COLO668 (cell line): ENCODE data around the gene ADRA2B.
A peak's percentile ranks its signal among the peaks of the same experiment; 100 is the strongest.
"Not testable (repeated sequence)": the region's sequence is repeated elsewhere in the genome, so short reads cannot be mapped to it uniquely, and the experiment has no call there.

Source experiments
- DNase-seq: peaks from one replicate; lab custom pipeline; 2025; ENCODE audit not compliant: unreplicated experiment; lab: John Stamatoyannopoulos, UW

ADRA2B gene

DNA sequence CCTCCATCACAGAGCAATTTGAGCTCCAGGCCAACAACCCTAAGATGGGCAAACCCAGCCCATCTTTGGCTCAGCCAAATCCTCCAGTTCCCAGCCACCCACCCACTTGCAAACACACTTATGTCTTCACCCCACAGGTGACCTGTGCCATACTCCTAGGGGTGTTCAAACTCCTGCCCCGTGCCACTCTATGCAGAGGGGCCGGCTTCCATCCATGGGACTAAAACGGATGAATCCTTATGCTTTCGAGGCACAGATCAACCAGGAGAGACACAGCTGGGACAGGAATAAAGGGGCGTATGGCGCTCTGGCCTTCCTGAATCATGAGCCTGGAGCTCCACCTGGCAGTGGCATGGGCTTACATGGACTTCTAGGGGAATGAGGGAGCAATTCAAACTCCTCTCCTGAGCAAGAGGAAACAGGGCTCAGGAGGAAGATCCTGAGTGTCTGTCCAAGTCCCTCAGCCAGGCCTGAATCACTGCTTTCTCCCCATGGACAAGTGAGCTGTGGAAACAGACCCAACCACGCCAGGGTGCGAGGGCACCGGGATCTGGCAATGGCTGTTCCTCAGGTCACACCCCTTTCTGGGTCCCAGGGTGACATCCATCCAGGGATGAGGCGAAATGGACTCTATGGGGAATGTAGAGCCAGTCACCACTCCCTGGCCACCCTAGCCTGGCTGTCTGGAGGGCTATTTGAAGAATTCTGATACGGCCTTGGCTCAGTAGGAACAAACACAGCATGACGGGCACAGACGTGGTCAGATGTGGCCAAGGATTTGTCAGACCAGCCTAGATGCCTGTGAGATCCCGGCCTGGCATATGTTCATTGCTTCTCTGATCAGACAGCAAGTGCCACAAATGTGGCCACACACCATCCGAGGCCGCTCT, 45.0 kb downstream of the ADRA2B start:
- not testable (repeated sequence) for DNase-seq

DNA sequence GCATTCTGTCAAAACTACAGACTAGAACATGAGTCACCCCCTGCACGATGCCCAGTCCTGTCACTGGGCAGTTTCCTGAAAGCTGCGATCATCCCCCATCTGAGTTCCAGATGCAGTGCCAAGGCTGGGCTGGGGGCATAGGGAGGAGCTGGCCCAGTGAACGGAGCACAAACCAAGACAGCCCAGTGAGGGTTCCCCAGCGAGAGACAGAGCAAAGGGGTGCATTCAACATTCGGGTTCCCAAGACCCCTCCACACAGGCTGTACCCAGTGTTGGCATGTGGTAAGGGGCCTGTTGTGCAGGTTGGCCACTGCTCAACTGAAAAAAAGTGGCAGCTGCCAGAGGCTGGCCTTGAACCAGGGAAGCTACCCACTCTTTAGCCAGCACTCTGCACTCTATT, 46.0 kb downstream of the ADRA2B start:
- DNase-seq: not testable (repeated sequence)

DNA sequence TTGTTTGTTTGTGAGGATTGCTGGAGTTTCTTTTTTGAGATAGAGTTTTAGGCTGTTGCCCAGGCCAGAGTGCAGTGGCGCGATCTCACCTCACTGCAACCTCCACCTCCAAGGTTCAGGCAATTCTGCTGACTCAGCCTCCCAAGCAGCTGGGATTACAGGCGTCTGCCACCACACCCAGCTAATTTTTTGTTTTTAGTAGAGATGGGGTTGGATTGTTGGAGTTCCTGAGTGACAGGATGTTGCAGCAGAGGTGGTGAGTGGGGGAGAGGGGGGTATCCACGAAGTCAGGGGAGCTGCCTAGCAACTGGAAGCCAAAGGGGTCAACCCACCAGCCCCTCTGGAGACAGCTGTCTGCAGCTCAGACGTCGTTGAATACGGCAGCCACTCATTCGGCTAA, 46.5 kb downstream of the ADRA2B start:
- DNase-seq: not testable (repeated sequence)

DNA sequence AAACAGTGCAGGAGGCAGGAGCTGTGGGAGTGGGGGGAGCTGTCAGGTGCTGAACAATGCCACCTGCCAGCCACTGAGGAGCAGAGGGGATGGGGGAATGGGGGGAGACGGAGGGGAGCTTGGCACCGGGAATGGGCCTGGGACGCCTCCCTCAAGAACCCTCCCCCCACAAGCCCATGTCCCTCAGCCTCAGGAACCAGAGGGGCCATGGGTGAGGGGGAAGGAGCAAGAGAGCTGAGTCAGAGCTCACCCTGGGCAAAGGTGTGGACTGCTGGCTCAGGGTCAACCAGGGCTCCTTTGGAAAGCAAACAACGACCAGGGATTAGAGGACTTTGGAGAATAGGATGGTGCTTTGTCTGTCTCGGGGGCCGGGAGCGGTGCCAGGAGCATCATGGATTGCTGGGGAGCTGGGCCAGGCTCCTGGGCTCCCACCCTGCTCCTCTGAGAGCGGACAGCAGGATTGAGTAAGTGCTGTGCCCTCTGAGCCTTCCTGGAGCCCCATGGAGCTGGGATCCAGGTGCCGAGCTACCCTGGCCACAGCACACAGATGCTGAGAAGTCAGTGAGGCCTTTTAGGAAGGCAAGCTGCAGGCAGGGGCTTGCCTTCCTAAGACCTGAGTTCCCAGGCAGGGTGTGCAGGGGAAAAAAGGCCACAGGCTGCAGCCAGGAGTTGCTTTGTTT, 48.3 kb downstream of the ADRA2B start:
- DNase-seq: peak; percentile 81

DNA sequence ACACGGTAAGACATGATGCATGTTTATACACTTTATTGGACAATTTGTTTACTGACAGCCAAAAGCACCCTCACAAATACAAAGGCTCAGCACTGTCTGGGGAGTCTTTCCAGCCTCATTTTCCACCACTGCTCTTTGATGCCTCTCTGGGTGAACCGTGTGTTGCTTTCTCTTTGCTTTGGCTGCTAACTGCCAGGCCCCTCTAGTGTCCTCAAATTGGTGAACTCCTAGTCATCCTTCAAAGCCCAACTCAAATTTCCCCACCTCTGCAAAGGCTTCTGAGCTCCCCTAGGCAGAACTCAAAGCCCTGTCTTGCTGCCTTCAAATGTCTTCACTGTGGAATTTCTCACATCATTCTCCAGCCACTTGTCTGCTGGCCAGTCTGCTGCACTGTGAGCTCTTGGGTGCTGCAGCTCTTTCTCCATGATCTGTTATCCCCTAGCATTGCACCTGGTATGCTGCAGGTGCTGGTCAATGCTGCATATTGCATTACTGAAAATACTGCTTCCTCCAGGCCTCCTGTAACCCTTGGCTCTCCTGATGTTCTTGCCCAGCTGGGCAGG, 49.2 kb downstream of the ADRA2B start:
- DNase-seq: not testable (repeated sequence)

DNA sequence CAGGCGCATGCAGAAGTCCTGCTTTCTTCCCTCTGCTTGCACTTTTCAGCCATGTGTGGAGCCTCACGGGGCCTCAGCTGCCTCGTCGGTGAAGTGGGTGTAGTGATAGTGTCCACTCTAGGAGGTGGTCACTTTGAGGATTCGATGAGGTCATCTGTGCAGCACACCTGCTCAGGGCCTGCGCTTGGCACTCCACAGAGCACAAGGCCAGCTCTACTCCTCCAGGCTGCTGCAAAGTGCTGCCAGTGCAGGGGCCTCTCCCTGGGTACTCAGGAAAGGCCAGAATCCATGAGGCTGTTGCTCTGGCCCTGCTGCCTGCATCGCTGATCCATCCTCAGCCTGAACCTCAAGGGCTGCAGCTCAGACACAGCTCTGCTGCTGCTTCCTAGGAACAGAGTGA, 49.9 kb downstream of the ADRA2B start:
- DNase-seq: not testable (repeated sequence)

DNA sequence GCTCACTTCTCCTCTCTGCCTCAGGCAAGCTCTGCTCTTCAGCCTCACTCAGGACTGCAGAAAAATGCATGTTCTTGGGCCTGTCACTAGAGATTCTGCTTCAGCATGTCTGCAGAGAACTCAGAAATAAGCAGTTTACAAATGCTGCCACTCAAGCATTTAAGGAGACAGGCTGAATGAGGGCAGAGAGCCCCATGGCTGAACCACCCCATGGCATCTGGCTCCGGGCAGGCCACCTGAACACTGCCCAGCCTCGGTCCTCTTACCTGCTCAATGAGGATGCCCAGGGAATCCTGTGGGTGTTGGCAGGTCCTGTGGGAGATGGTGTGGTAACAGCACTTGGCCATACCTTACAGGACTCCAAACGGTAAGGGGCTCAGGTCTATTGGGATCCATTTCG, 50.4 kb downstream of the ADRA2B start:
- DNase-seq: not testable (repeated sequence)

DNA sequence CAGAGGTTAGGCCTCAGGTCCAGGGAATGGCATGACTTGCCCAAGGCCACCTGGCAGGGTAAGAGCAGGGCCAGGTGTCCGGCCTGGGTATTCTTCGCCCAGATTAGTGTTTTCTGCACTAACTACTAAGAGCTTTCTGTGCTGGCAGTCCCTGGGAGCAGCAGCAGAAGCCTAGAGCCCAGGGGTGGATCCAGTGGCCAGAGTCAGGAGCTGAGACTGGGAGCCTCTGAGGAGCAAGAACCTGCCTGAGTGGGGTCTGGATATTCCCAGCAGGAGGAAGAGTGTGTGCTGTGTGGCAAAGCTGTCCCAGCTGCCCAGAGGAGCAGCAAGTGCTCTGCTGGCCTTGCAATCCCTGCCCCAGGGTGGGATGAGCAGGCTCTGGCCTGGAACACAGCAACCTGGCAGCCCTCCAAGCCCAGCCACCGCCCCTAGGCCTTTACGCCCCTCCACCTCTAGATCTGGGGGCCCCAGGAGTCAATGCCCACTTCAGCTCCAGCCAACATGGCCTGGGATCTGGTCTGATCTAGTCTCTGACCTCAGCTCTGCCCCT, 50.9 kb downstream of the ADRA2B start:
- no peak for DNase-seq

DNA sequence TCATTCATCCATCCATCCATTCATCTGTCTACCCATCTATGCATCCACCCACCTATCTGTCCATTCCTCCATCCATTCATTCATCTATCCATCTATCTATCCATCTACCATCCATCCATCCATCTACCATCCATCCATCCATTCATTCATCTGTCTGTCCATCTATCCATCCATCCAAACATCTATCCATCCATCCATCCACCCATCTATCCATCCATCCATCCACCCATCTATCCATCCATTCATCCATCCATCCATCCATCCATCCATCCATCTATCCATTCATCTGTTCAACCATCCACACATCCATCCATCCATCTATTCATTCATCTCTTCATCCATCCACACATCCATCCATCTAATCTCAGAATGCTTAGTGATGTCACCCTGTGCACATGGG, 51.6 kb downstream of the ADRA2B start:
- DNase-seq: not testable (repeated sequence)

DNA sequence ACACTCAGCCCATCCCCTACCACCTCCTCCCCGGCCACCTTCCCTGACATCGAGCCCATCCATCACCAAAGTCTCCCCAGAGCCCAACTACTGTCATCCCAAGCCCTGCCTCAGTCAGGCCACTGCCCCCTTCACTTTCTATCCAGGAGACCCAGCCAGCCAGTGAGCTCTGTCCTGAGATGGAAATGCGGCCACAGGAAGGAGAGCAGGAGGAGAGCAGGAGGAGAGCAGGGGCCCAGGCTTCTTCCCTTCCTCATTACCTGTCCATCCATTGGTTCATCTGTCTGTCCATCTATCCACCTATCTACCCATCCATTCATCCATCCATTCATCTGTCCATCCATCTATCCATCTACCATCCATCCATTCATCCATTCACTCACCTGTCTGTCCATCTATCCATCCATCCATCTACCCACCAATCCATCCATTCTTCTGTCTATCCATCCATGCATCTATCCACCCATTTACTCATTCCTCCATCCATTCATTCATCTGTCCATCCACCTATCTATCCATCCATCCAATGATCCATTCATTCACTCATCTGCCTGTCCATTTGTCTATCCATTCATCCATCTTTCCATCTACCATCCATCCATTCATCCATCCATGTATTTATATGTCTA, 52.2 kb downstream of the ADRA2B start:
- not testable (repeated sequence) for DNase-seq

DNA sequence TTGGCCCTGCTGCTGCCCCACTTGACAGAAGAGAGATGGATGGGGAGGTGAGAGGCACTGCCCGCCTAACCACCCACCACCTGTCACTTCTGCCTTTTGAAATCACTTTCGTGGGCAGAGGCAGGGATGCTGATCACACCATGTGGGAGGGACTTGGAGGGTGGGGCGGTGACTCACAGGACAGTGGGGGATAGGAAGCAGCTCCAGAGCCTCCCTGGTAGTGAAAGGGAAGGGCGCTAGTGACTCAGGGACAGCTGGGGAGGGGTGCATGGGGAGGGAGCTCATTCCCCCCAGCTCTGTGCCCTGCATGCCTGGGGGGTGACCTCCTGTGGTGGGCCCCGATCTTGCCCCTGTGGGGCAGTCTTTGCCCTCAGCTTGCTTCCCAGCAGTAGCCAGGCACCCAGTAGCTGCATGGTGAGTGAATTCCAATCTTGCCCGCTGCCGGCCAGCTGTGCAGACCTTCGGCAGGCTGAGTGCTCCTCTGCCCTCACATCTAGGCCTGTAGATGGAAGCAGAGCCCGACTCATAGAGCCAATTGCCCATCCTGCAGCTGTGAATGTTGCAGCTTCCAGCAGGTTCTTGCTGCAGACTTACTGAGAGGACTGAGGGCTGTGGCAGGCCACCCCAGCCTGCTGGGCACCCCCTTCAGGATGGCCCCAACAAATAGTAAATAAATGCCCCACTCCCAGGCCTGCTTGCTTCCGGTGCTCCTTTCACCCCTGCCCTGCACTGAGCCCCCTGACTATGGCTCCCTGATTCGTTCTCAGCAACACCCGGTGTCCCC, 53.1 kb downstream of the ADRA2B start:
- DNase-seq: not testable (repeated sequence)
